GM12878 (cell line): ENCODE data around the gene DAZAP2.

Experiments used
- CREM ChIP-seq: IDR thresholded peaks from 2 replicates; pipeline ENCODE4 v1.6.1; 2014; ENCODE audit warnings: antibody characterized with exemption, low read depth
- POLR2AphosphoS5 ChIP-seq: IDR thresholded peaks from 2 replicates; pipeline ENCODE4 v1.6.1; 2011; ENCODE audit warnings: mild to moderate bottlenecking, low read length, inconsistent platforms
- SMAD1 ChIP-seq: fragments of 450-650 bp; IDR thresholded peaks from 2 replicates; pipeline ENCODE4 v1.6.1; 2018; ENCODE audit warnings: mild to moderate bottlenecking, low read depth; ENCODE audit not compliant: partially characterized antibody

DNA sequence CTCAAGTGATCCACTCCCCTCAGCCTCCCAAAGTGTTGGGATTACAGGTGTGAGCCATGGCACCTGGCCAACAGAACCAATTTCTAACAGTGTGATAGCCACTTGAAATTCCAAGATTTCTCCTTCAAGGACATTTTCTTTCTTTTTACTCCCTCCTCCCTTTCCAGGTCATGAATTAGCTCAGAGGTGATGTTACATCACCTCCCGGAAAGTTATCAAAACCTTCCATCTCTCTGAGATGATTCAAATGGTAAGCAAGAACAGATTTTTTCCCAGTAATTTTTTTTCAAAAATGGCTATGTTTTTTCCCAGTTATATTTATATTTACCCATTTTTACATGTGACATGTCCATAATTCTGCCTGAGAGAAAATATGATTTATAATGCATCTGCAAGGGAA, 47.2 kb downstream of the DAZAP2 start:
- TF ChIP-seq SMAD1: no peak
- TF ChIP-seq CREM: no peak
- TF ChIP-seq POLR2AphosphoS5: no peak
